Chondrocyte (in vitro differentiated cells): ENCODE data around the gene PPM1H. TPM values are rescaled to one million over a fixed set of nuclear protein-coding genes. Genes with fewer than 3 reads are reported as not detected.
A peak's percentile ranks its signal among the peaks of the same experiment; 100 is the strongest.

Experiments
- DNase-seq: peaks from one replicate; pipeline ENCODE4 v3.0.0; 2021; ENCODE audit warnings: mixed read lengths, low spot score
- H3K27ac Mint-ChIP-seq: one replicate; pipeline ENCODE4 v1.8.0; 2021; ENCODE audit warnings: mild to moderate bottlenecking, moderate library complexity, mixed read lengths; ENCODE audit not compliant: unreplicated experiment
- H3K27me3 Mint-ChIP-seq: 2 replicates; pipeline ENCODE4 v1.8.0; 2021; ENCODE audit warnings: low read depth, mixed read lengths
- H3K36me3 Mint-ChIP-seq: 2 replicates; pipeline ENCODE4 v1.8.0; 2021; ENCODE audit warnings: low read depth, mixed read lengths
- H3K4me1 Mint-ChIP-seq: 2 replicates; pipeline ENCODE4 v1.8.0; 2021; ENCODE audit warnings: low read depth, mild to moderate bottlenecking, mixed read lengths
- H3K4me3 Mint-ChIP-seq: one replicate; pipeline ENCODE4 v1.8.0; 2021; ENCODE audit warnings: mild to moderate bottlenecking, moderate library complexity, mixed read lengths; ENCODE audit not compliant: unreplicated experiment
- H3K9me3 Mint-ChIP-seq: 2 replicates; pipeline ENCODE4 v1.8.0; 2021; ENCODE audit warnings: low read depth, mixed read lengths
- CTCF ChIP-seq: fragments of 200-600 bp; sonication (generic); IDR thresholded peaks from 2 replicates; pipeline ENCODE4 v1.5.0; 2021; ENCODE audit warnings: antibody characterized with exemption, mild to moderate bottlenecking, moderate library complexity
- total RNA-seq: library from RNA; stranded (reverse); gene quantifications from 3 replicates; pipeline ENCODE4 v1.2.1, GENCODE V29; 2021

PPM1H gene
- total RNA-seq, 1 donor from 2014 or later, result 34.3 TPM

DNA sequence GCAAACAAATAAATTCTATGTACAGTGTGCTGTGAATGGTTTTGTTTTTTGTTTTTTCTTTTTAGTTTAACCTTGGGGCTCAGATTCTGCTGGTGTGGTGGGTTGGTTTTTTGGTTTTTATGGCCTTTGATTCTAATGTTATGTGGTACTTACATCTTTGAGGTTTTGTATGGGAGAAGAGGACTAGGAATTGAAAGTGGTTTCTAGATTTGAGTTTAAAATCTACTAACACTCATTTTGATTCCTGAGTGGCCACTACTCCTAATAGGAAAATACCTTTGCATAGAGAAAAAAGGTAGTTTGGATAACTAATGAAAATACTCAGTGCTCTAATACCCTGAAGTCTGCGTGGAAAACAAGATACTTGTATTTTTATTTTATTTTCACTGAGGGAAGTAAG is 330.6 kb downstream of the PPM1H start:
- DNase-seq, result no peak
- Mint-ChIP-seq H3K27ac (peak overlapping the region; percentile 99), H3K36me3 (peaks cover 2% of the 10 kb centered on the region), H3K4me3 (peak overlapping the region; percentile 86), H3K27me3 (no peaks in the 10 kb centered on the region), H3K9me3 (no peaks in the 10 kb centered on the region), H3K4me1 (peaks cover 51% of the 10 kb centered on the region)
- no peak for TF ChIP-seq CTCF

DNA sequence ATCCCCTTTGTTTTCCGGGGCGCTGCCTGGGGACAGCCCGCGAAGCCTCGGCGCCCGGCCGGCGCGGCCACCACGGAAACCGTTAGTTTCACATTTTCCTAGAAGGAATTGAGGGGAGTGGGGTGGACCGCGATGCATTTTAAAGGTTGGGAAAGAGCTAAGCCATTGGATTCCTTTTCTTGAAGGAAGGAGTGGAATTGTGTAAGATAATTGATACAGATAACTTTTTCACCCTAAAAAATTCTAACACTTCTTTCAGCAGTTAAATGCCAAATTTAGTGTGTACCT is 331.2 kb downstream of the PPM1H start:
- peak overlapping the region; percentile 86 for H3K4me3 Mint-ChIP-seq
- peak overlapping the region; percentile 99 for H3K27ac Mint-ChIP-seq
- H3K36me3 Mint-ChIP-seq, result peaks cover 2% of the 10 kb centered on the region
- no peak for TF ChIP-seq CTCF
- H3K9me3 Mint-ChIP-seq, result no peaks in the 10 kb centered on the region
- no peak for DNase-seq
- no peaks in the 10 kb centered on the region for H3K27me3 Mint-ChIP-seq
- peaks cover 45% of the 10 kb centered on the region for H3K4me1 Mint-ChIP-seq

GRCh38 chr12:62603061-62603810 is 331.7 kb downstream of the PPM1H start:
- H3K27me3 Mint-ChIP-seq, result no peaks in the 10 kb centered on the region
- H3K4me3 Mint-ChIP-seq, result peak overlapping the region; percentile 86
- peaks cover 2% of the 10 kb centered on the region for H3K36me3 Mint-ChIP-seq
- no peaks in the 10 kb centered on the region for H3K9me3 Mint-ChIP-seq
- peaks cover 42% of the 10 kb centered on the region for H3K4me1 Mint-ChIP-seq
- H3K27ac Mint-ChIP-seq, result peak overlapping the region; percentile 99
- DNase-seq, result peak; percentile 96
- peak; percentile 78 for TF ChIP-seq CTCF

DNA sequence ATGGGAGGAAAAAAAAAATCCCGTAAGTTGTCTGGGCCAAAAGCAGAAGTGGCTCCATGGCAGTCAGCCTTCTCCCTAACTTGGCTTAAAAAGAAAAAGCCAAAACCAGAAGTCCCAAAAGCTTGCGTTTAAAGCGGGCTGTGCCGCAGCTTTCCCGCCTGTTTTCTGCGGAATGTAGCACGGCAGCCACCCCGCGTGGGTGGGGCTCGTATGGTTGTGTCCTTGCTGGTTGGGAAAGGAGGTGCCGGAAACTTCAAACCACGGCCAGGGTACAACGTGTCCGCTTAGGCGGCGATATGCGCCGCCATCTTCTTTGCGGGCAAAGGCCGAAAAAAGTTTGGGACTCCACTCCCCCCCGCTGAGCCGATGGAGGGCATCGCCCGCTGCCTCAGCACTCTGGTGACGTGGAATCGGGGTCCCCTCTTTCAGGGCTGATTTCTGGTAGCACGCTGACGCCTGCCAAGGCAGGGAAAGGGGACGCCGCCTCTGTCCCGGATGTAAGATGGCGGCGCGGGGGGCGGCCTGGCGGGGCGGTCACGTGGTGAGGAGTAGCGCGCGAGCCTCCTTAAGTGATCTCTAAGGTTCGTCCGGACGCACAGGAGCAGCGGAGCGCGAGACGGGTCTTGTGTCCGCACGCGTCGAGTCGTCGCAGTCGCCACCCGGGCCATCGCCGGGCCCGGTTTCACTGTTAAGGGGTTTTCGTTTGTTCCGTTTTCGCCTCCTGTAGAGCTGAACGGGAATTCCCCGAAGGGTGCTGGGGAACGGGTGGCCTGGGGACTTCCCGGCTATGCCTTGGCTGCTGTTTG is 332.5 kb downstream of the PPM1H start:
- Mint-ChIP-seq H3K9me3 (no peaks in the 10 kb centered on the region), H3K27ac (peak overlapping the region; percentile 99), H3K4me3 (peak overlapping the region; percentile 86), H3K36me3 (peaks cover 2% of the 10 kb centered on the region), H3K4me1 (peaks cover 37% of the 10 kb centered on the region), H3K27me3 (no peaks in the 10 kb centered on the region)
- DNase-seq, result peak; percentile 97
- TF ChIP-seq CTCF, result no peak

- H3K36me3 Mint-ChIP-seq, result peaks cover 2% of the 10 kb centered on the region
- DNase-seq, result no peak
- H3K9me3 Mint-ChIP-seq, result no peaks in the 10 kb centered on the region
Measured at GRCh38 chr12:62601765-62602164, 333.2 kb downstream of the PPM1H start.

More at GRCh38 chr12:62601765-62602164, 333.2 kb downstream of the PPM1H start:
- peak overlapping the region; percentile 86 for H3K4me3 Mint-ChIP-seq
- H3K27me3 Mint-ChIP-seq, result no peaks in the 10 kb centered on the region
- peak overlapping the region; percentile 99 for H3K27ac Mint-ChIP-seq
- no peak for TF ChIP-seq CTCF
- H3K4me1 Mint-ChIP-seq, result peaks cover 31% of the 10 kb centered on the region
